ENCODE measurements around the gene ITGB1BP2. TPM values are rescaled to one million over a fixed set of nuclear protein-coding genes. Genes with fewer than 3 reads are reported as not detected.
"Not testable (repeated sequence)": the region's sequence is repeated elsewhere in the genome, so short reads cannot be mapped to it uniquely, and the experiment has no call there.

The ITGB1BP2 gene
- total and polyA plus RNA-seq, 2 of the 13 experiments (the other 11 are each of a cell fraction or from before 2014, with no cell fraction given), result 0.90 to 2.2 TPM

DNA sequence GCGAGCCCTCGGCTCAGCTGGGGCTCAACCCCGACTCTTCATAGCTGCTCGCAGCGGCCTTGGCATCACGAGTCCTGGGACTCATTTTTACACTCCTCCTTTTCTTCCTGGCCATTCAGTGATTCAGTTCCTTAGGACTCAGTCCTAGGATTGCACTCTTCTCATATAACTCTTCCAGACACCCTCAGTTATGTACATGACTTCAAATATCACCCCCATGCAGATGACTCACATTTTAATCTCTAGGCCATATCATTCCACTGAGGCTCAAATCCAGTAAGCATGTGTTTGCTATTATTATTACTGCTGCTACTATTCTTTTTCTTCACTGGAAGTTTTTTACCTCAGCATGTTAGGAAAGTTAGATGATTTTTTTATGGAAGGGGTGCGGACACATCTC is 14.4 kb downstream of the ITGB1BP2 start (continued):
- TF ChIP-seq, protein P1, sequence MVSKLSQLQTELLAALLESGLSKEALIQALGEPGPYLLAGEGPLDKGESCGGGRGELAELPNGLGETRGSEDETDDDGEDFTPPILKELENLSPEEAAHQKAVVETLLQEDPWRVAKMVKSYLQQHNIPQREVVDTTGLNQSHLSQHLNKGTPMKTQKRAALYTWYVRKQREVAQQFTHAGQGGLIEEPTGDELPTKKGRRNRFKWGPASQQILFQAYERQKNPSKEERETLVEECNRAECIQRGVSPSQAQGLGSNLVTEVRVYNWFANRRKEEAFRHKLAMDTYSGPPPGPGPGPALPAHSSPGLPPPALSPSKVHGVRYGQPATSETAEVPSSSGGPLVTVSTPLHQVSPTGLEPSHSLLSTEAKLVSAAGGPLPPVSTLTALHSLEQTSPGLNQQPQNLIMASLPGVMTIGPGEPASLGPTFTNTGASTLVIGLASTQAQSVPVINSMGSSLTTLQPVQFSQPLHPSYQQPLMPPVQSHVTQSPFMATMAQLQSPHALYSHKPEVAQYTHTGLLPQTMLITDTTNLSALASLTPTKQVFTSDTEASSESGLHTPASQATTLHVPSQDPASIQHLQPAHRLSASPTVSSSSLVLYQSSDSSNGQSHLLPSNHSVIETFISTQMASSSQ (IDR thresholded peaks at IDR 0.05; ENCODE audit: low read depth), result no peak
- TF ChIP-seq, protein P1 (CRISPR knock-in tag; IDR thresholded peaks at IDR 0.05; ENCODE audit: borderline replicate concordance), result no peak
- no peak for TF ChIP-seq SALL2 (CRISPR knock-in tag; IDR thresholded peaks at IDR 0.05)
- TF ChIP-seq CBX5 (CRISPR knock-in tag; IDR thresholded peaks at IDR 0.05; ENCODE audit: borderline replicate concordance), result no peak
- no peak for TF ChIP-seq JUN (CRISPR knock-in tag; IDR thresholded peaks at IDR 0.05)
- TF ChIP-seq MYC (CRISPR knock-in tag; IDR thresholded peaks at IDR 0.05; ENCODE audit: borderline replicate concordance), result no peak
- TF ChIP-seq, protein P2, sequence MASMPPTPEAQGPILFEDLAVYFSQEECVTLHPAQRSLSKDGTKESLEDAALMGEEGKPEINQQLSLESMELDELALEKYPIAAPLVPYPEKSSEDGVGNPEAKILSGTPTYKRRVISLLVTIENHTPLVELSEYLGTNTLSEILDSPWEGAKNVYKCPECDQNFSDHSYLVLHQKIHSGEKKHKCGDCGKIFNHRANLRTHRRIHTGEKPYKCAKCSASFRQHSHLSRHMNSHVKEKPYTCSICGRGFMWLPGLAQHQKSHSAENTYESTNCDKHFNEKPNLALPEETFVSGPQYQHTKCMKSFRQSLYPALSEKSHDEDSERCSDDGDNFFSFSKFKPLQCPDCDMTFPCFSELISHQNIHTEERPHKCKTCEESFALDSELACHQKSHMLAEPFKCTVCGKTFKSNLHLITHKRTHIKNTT (CRISPR knock-in tag; IDR thresholded peaks at IDR 0.05), result no peak
- no peak for TF ChIP-seq TCF7L2 (IDR thresholded peaks at IDR 0.05; ENCODE audit: low read depth, low read length)
- no peak for TF ChIP-seq NFKBIZ (CRISPR knock-in tag; IDR thresholded peaks at IDR 0.05)
- no peak for TF ChIP-seq ISX (CRISPR knock-in tag; conservative IDR thresholded peaks at IDR 0.05)

GRCh38 chrX:71316959-71317358 is 15.4 kb downstream of the ITGB1BP2 start:
- WGBS (ENCODE audit: low lambda C conversion rate), result no CpG with 5 or more reads among the region's 1 CpG
- not testable (repeated sequence) for H3K36me3 ChIP-seq (replicated peaks in 1 of 2; ENCODE audit: control insufficient read depth in 1 of 2, insufficient read depth in 2 of 2, low read length in 2 of 2)

More at GRCh38 chrX:71316959-71317358, 15.4 kb downstream of the ITGB1BP2 start:
- CTCF ChIA-PET (ENCODE audit: low intra/inter-chr PET ratio, low total read pairs); H3K27me3 ChIP-seq (ENCODE audit: control insufficient read depth in 1 of 2, insufficient read depth in 2 of 2, low read length in 2 of 2); H2AFZ ChIP-seq (ENCODE audit: low read length); H3K4me1 ChIP-seq (ENCODE audit: insufficient read depth, low read length); H3K4me2 ChIP-seq (ENCODE audit: low read depth, low read length); DNase-seq (ENCODE audit: low spot score); BruUV-seq (replicated peaks); H3K4me3 ChIP-seq (replicated peaks in 1 of 3; ENCODE audit: insufficient read depth in 1 of 3, low read depth in 2 of 3, low read length in 3 of 3); H3K79me2 ChIP-seq (ENCODE audit: insufficient read depth, low read length); FAIRE-seq; intact Hi-C loops (cut with micrococcal nuclease; ENCODE audit: unreplicated experiment); POLR2A ChIA-PET; H3K27ac ChIP-seq (ENCODE audit: extremely low read length, insufficient read depth, low read length); in situ Hi-C loops (cut with HindIII; ENCODE audit: extremely low pct_ligation_motif_present, low pct_unique_long_range_greater_than_20kb); H4K20me1 ChIP-seq (ENCODE audit: insufficient read depth, low read length); H3K9ac ChIP-seq (ENCODE audit: insufficient read depth, low read depth, low read length); H3K9me3 ChIP-seq (ENCODE audit: low read length); ATAC-seq: not testable (repeated sequence)
